GM23338 (cell line): Measurements from ENCODE around the gene UBN1. TPM values are rescaled to one million over a fixed set of nuclear protein-coding genes. Genes with fewer than 3 reads are reported as not detected.
A peak's percentile ranks its signal among the peaks of the same experiment; 100 is the strongest.

Experiments used
- ATAC-seq: fragments of 200-7000 bp; cut with Tn5 transposase; 3 replicates; pipeline ENCODE4 v1.9.1; 2020
- DNase-seq: peaks from one replicate; pipeline ENCODE4 v3.0.0-alpha.2; 2015; ENCODE audit warnings: low spot score
- H2AFZ ChIP-seq: fragments of 200-600 bp; sonication (generic); 2 replicates; pipeline ENCODE4 v1.8.0; 2016; ENCODE audit warnings: antibody characterized with exemption, mild to moderate bottlenecking, moderate library complexity
- H3F3A ChIP-seq: fragments of 200-600 bp; sonication (generic); replicated peaks from 2 replicates; pipeline ENCODE4 v1.8.0; 2017; ENCODE audit warnings: antibody characterized with exemption, mixed run types, low read depth
- H3K27ac ChIP-seq: fragments of 200-600 bp; sonication (generic); 2 replicates; pipeline ENCODE4 v1.6.1; 2016; ENCODE audit warnings: low read depth
- H3K27me3 ChIP-seq: fragments of 200-600 bp; sonication (generic); 2 replicates; pipeline ENCODE4 v1.8.0; 2016; ENCODE audit warnings: mild to moderate bottlenecking, mixed run types, moderate library complexity; ENCODE audit not compliant: insufficient read depth
- H3K36me3 ChIP-seq: fragments of 200-600 bp; sonication (generic); 2 replicates; pipeline ENCODE4 v1.8.0; 2016; ENCODE audit warnings: mild to moderate bottlenecking; ENCODE audit not compliant: insufficient read depth
- H3K4me1 ChIP-seq: fragments of 200-600 bp; sonication (generic); 2 replicates; pipeline ENCODE4 v1.8.0; 2016; ENCODE audit warnings: mild to moderate bottlenecking, moderate library complexity; ENCODE audit not compliant: insufficient read depth
- H3K4me2 ChIP-seq: fragments of 200-600 bp; sonication (generic); 2 replicates; pipeline ENCODE4 v1.7.1; 2017; ENCODE audit warnings: mixed run types
- H3K4me3 ChIP-seq: fragments of 200-600 bp; sonication (generic); 2 replicates; pipeline ENCODE4 v1.6.1; 2016; ENCODE audit warnings: mixed run types
- H3K79me2 ChIP-seq: fragments of 200-600 bp; sonication (generic); replicated peaks from 2 replicates; pipeline ENCODE4 v1.8.0; 2017; ENCODE audit warnings: mild to moderate bottlenecking; ENCODE audit not compliant: insufficient read depth
- H3K9me2 ChIP-seq: fragments of 200-600 bp; sonication (generic); 2 replicates; pipeline ENCODE4 v1.8.0; 2017; ENCODE audit not compliant: insufficient read depth
- H4K20me1 ChIP-seq: fragments of 200-600 bp; sonication (generic); replicated peaks from 2 replicates; pipeline ENCODE4 v1.8.0; 2017; ENCODE audit warnings: mild to moderate bottlenecking; ENCODE audit not compliant: insufficient read depth
- H3K27ac Mint-ChIP-seq: 2 replicates; pipeline ENCODE4 v1.8.0; 2020; ENCODE audit warnings: inconsistent platforms, mild to moderate bottlenecking, moderate library complexity, mixed read lengths
- H3K27me3 Mint-ChIP-seq: 3 replicates; pipeline ENCODE4 v1.8.0; 2022; ENCODE audit warnings: low read depth, mild to moderate bottlenecking, moderate library complexity, mixed read lengths, inconsistent platforms; ENCODE audit not compliant: insufficient read depth, poor library complexity
- H3K36me3 Mint-ChIP-seq: 3 replicates; pipeline ENCODE4 v1.8.0; 2021; ENCODE audit warnings: low read depth, mild to moderate bottlenecking, inconsistent platforms, moderate library complexity, mixed read lengths
- H3K4me1 Mint-ChIP-seq: 3 replicates; pipeline ENCODE4 v1.8.0; 2020; ENCODE audit warnings: mild to moderate bottlenecking, inconsistent platforms, mixed read lengths
- H3K4me3 Mint-ChIP-seq: 3 replicates; pipeline ENCODE4 v1.8.0; 2021; ENCODE audit warnings: moderate library complexity, mild to moderate bottlenecking, inconsistent platforms, mixed read lengths
- H3K9me3 Mint-ChIP-seq: 3 replicates; pipeline ENCODE4 v1.8.0; 2020; ENCODE audit warnings: moderate library complexity, mild to moderate bottlenecking, inconsistent platforms, mixed read lengths
- CREB1 ChIP-seq: fragments of 250-450 bp; sonication (Bioruptor Pico); IDR thresholded peaks from 2 replicates; pipeline ENCODE4 v1.5.0; 2020; ENCODE audit warnings: low read depth, mild to moderate bottlenecking, moderate library complexity
- EZH2phosphoT487 ChIP-seq: fragments of 200-600 bp; sonication (generic); IDR thresholded peaks from one replicate; pipeline ENCODE4 v1.8.1; 2018; ENCODE audit warnings: antibody characterized with exemption; ENCODE audit not compliant: unreplicated experiment
- JUNB ChIP-seq: IDR thresholded peaks from one replicate; pipeline ENCODE4 v1.6.1; 2016; ENCODE audit warnings: antibody characterized with exemption; ENCODE audit not compliant: unreplicated experiment
- POLR2AphosphoS5 ChIP-seq: IDR thresholded peaks from 2 replicates; pipeline ENCODE4 v1.6.1; 2016; ENCODE audit warnings: antibody characterized with exemption, low read depth
- STAT1 ChIP-seq: IDR thresholded peaks from one replicate; pipeline ENCODE4 v1.6.1; 2016; ENCODE audit warnings: antibody characterized with exemption; ENCODE audit not compliant: unreplicated experiment
- ZNF331 ChIP-seq: fragments of 250-450 bp; sonication (Bioruptor Pico); IDR thresholded peaks from 2 replicates; pipeline ENCODE4 v1.5.0; 2020; ENCODE audit warnings: low read depth, mild to moderate bottlenecking, moderate library complexity
- polyA plus RNA-seq: library from polyadenylated mRNA; unstranded; fragments of >200 nt; fragmentation: Nextera tagmentation; extraction: Ambion mirVana; gene quantifications from 2 replicates; pipeline ENCODE4 v1.2.1, GENCODE V29; 2016
- total RNA-seq: library from RNA; depleted of rRNA; stranded (reverse); fragments of >200 nt; shearing (Covaris generic); gene quantifications from 2 replicates; pipeline ENCODE4 v1.2.3, GENCODE V29; 2014
- TF ChIP-seq, protein P1 (sequence below): fragments of 250-450 bp; sonication (Bioruptor Pico); IDR thresholded peaks from 2 replicates; pipeline ENCODE4 v1.5.0; 2020; ENCODE audit warnings: mild to moderate bottlenecking, moderate library complexity
- TF ChIP-seq, protein P2 (sequence below): IDR thresholded peaks from 2 replicates; pipeline ENCODE4 v1.6.1; 2016; ENCODE audit warnings: antibody characterized with exemption
- TF ChIP-seq, protein P3 (sequence below), 2 experiments: fragments of 200-600 bp in 1 of 2; sonication (generic) in 1 of 2; conservative IDR thresholded peaks; 2 replicates each; pipeline versions ENCODE4 v1.5.1 to v1.6.1; 2016 to 2017; ENCODE audit warnings: antibody characterized with exemption in 2 of 2, low read depth in 2 of 2, mild to moderate bottlenecking in 2 of 2, moderate library complexity in 1 of 2

Gene UBN1
- total and polyA plus RNA-seq, 2 experiments from 2014 or later: 18.3 to 46.8 TPM

GRCh38 chr16:4923853-4924252 lies 76.6 kb downstream of the UBN1 start (continued):
- TF ChIP-seq, protein P1, sequence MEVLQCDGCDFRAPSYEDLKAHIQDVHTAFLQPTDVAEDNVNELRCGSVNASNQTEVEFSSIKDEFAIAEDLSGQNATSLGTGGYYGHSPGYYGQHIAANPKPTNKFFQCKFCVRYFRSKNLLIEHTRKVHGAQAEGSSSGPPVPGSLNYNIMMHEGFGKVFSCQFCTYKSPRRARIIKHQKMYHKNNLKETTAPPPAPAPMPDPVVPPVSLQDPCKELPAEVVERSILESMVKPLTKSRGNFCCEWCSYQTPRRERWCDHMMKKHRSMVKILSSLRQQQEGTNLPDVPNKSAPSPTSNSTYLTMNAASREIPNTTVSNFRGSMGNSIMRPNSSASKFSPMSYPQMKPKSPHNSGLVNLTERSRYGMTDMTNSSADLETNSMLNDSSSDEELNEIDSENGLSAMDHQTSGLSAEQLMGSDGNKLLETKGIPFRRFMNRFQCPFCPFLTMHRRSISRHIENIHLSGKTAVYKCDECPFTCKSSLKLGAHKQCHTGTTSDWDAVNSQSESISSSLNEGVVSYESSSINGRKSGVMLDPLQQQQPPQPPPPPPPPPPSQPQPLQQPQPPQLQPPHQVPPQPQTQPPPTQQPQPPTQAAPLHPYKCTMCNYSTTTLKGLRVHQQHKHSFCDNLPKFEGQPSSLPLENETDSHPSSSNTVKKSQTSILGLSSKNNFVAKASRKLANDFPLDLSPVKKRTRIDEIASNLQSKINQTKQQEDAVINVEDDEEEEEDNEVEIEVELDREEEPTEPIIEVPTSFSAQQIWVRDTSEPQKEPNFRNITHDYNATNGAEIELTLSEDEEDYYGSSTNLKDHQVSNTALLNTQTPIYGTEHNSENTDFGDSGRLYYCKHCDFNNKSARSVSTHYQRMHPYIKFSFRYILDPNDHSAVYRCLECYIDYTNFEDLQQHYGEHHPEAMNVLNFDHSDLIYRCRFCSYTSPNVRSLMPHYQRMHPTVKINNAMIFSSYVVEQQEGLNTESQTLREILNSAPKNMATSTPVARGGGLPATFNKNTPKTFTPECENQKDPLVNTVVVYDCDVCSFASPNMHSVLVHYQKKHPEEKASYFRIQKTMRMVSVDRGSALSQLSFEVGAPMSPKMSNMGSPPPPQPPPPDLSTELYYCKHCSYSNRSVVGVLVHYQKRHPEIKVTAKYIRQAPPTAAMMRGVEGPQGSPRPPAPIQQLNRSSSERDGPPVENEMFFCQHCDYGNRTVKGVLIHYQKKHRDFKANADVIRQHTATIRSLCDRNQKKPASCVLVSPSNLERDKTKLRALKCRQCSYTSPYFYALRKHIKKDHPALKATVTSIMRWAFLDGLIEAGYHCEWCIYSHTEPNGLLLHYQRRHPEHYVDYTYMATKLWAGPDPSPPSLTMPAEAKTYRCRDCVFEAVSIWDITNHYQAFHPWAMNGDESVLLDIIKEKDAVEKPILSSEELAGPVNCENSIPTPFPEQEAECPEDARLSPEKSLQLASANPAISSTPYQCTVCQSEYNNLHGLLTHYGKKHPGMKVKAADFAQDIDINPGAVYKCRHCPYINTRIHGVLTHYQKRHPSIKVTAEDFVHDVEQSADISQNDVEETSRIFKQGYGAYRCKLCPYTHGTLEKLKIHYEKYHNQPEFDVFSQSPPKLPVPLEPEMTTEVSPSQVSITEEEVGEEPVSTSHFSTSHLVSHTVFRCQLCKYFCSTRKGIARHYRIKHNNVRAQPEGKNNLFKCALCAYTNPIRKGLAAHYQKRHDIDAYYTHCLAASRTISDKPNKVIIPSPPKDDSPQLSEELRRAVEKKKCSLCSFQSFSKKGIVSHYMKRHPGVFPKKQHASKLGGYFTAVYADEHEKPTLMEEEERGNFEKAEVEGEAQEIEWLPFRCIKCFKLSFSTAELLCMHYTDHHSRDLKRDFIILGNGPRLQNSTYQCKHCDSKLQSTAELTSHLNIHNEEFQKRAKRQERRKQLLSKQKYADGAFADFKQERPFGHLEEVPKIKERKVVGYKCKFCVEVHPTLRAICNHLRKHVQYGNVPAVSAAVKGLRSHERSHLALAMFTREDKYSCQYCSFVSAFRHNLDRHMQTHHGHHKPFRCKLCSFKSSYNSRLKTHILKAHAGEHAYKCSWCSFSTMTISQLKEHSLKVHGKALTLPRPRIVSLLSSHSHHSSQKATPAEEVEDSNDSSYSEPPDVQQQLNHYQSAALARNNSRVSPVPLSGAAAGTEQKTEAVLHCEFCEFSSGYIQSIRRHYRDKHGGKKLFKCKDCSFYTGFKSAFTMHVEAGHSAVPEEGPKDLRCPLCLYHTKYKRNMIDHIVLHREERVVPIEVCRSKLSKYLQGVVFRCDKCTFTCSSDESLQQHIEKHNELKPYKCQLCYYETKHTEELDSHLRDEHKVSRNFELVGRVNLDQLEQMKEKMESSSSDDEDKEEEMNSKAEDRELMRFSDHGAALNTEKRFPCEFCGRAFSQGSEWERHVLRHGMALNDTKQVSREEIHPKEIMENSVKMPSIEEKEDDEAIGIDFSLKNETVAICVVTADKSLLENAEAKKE (CRISPR knock-in tag): no peak
- TF ChIP-seq JUNB (no peak), POLR2AphosphoS5 (no peak), ZNF331 (no peak), STAT1 (no peak)

DNA sequence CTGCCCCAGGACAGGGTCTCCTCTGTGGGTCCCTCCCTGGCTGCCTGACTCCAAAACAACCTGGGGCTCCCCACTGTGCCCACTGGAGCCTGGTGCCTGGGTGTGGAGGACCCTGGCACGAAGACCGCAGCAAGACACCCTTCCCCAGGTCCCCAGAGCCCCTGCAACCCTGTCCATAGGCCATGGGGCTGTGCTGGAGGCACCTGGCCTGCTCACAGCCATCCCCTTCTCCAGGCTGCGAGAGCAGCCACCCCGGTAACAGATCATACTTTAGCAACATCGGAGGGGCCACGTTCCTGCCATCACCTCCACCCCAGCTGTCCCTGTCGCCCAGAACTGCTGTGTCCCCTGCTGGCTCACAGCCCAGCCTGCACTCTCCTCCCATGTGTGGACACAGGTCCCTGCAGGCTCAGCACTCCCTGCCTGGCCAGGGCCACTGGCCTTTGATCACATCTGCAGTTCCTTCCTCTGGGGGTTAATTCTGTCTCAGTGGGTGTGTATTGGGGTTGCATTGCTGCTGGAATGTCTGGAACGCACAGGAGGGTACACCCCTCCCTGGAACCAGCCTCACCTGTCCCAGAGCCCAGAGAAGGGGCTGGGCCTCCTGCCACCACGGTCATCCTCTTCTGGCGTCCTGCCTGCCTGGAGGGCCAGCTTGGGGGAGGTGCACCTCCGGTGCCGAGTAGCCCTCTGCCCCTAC lies 77.5 kb downstream of the UBN1 start:
- peak overlapping the region; percentile 80; the same call in 1 of the 2 replicates for H3K27ac Mint-ChIP-seq
- H3K36me3 Mint-ChIP-seq: peaks cover 21% of the 10 kb centered on the region
- no peak overlapping the region for H3K4me3 Mint-ChIP-seq
- peaks cover 21% of the 10 kb centered on the region for H3K4me1 Mint-ChIP-seq
- no peaks in the 10 kb centered on the region for H3K36me3 ChIP-seq
- H3K4me2 ChIP-seq: 0 out of 2 replicates have a peak overlapping the region, but pooled peaks have one; percentile 32
- no peaks in the 10 kb centered on the region for H3K9me2 ChIP-seq
- peak overlapping the region; percentile 78 for H3K27ac ChIP-seq
- no peak overlapping the region for H3K4me3 ChIP-seq
- H3K27me3 ChIP-seq: no peaks in the 10 kb centered on the region
- no peak overlapping the region for H2AFZ ChIP-seq
- no peaks in the 10 kb centered on the region for H3K4me1 ChIP-seq
- H3K79me2 ChIP-seq: peaks cover 16% of the 10 kb centered on the region
- 0 out of 2 replicates have a peak, but pooled peaks cover 6% of the 10 kb centered on the region for H4K20me1 ChIP-seq
- ATAC-seq: peak; percentile 58
- H3K27me3 Mint-ChIP-seq: peaks cover 4% of the 10 kb centered on the region
- DNase-seq: peak; percentile 65
- no peaks in the 10 kb centered on the region for H3F3A ChIP-seq
- peaks cover 13% of the 10 kb centered on the region for H3K9me3 Mint-ChIP-seq
- TF ChIP-seq, protein P2, sequence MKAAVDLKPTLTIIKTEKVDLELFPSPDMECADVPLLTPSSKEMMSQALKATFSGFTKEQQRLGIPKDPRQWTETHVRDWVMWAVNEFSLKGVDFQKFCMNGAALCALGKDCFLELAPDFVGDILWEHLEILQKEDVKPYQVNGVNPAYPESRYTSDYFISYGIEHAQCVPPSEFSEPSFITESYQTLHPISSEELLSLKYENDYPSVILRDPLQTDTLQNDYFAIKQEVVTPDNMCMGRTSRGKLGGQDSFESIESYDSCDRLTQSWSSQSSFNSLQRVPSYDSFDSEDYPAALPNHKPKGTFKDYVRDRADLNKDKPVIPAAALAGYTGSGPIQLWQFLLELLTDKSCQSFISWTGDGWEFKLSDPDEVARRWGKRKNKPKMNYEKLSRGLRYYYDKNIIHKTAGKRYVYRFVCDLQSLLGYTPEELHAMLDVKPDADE: no peak
- no peak for TF ChIP-seq STAT1
- no peak for TF ChIP-seq ZNF331
- TF ChIP-seq CREB1 (CRISPR knock-in tag): no peak
- no peak for TF ChIP-seq EZH2phosphoT487
- TF ChIP-seq, protein P3, sequence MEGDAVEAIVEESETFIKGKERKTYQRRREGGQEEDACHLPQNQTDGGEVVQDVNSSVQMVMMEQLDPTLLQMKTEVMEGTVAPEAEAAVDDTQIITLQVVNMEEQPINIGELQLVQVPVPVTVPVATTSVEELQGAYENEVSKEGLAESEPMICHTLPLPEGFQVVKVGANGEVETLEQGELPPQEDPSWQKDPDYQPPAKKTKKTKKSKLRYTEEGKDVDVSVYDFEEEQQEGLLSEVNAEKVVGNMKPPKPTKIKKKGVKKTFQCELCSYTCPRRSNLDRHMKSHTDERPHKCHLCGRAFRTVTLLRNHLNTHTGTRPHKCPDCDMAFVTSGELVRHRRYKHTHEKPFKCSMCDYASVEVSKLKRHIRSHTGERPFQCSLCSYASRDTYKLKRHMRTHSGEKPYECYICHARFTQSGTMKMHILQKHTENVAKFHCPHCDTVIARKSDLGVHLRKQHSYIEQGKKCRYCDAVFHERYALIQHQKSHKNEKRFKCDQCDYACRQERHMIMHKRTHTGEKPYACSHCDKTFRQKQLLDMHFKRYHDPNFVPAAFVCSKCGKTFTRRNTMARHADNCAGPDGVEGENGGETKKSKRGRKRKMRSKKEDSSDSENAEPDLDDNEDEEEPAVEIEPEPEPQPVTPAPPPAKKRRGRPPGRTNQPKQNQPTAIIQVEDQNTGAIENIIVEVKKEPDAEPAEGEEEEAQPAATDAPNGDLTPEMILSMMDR (conservative IDR thresholded peaks at IDR 0.05; ENCODE audit: low read depth in 2 of 2): no peak
